Measurements from ENCODE around the gene MAGI3.

MAGI3 gene

GRCh38 chr1:113551728-113552127, 161.4 kb downstream of the MAGI3 start:
- Histone ChIP-seq H4K20me1 (ENCODE audit: insufficient read depth, low read length, poor library complexity, severe bottlenecking) (no peaks in the 10 kb centered on the region), H3K79me2 (ENCODE audit: insufficient read depth, low read length) (no peaks in the 10 kb centered on the region), H2AFZ (ENCODE audit: low read length) (no peak overlapping the region), H3K4me3 (ENCODE audit: low read length, poor library complexity, severe bottlenecking) (no peak overlapping the region), H3K9ac (ENCODE audit: low read depth, low read length, poor library complexity, severe bottlenecking) (no peak overlapping the region), H3K4me1 (ENCODE audit: insufficient read depth, low read length, poor library complexity, severe bottlenecking) (no peaks in the 10 kb centered on the region), H3K36me3 (ENCODE audit: insufficient read depth, low read length) (no peaks in the 10 kb centered on the region), H3K9me3 (ENCODE audit: insufficient read depth, low read depth, low read length) (no peaks in the 10 kb centered on the region), H3K9me2 (replicated peaks; ENCODE audit: low read depth, low read length) (no peaks in the 10 kb centered on the region), H3K4me2 (ENCODE audit: low read depth, low read length, poor library complexity, severe bottlenecking) (no peak overlapping the region), H3F3A (ENCODE audit: low read depth) (no peaks in the 10 kb centered on the region), H3K27me3 (ENCODE audit: insufficient read depth, low read length, poor library complexity, severe bottlenecking) (no peaks in the 10 kb centered on the region)
- TF ChIP-seq EZH2phosphoT487 (IDR thresholded peaks at IDR 0.05; ENCODE audit: borderline replicate concordance) (no peak), CTCF (conservative IDR thresholded peaks at IDR 0.05; ENCODE audit: low read length) (no peak)

- Histone ChIP-seq H3K4me1 (ENCODE audit: insufficient read depth, low read length, poor library complexity, severe bottlenecking) (no peaks in the 10 kb centered on the region), H3K27me3 (ENCODE audit: insufficient read depth, low read length, poor library complexity, severe bottlenecking) (no peaks in the 10 kb centered on the region), H3K9me2 (replicated peaks; ENCODE audit: low read depth, low read length) (no peaks in the 10 kb centered on the region), H2AFZ (ENCODE audit: low read length) (no peak overlapping the region), H3K9me3 (ENCODE audit: insufficient read depth, low read depth, low read length) (no peaks in the 10 kb centered on the region), H3K9ac (ENCODE audit: low read depth, low read length, poor library complexity, severe bottlenecking) (no peak overlapping the region), H3K79me2 (ENCODE audit: insufficient read depth, low read length) (no peaks in the 10 kb centered on the region), H3K36me3 (ENCODE audit: insufficient read depth, low read length) (no peaks in the 10 kb centered on the region), H3F3A (ENCODE audit: low read depth) (no peaks in the 10 kb centered on the region), H4K20me1 (ENCODE audit: insufficient read depth, low read length, poor library complexity, severe bottlenecking) (no peaks in the 10 kb centered on the region), H3K4me2 (ENCODE audit: low read depth, low read length, poor library complexity, severe bottlenecking) (no peak overlapping the region), H3K4me3 (ENCODE audit: low read length, poor library complexity, severe bottlenecking) (no peak overlapping the region)
- TF ChIP-seq EZH2phosphoT487 (IDR thresholded peaks at IDR 0.05; ENCODE audit: borderline replicate concordance): no peak
- no peak for TF ChIP-seq CTCF (conservative IDR thresholded peaks at IDR 0.05; ENCODE audit: low read length)
Measured at GRCh38 chr1:113552244-113552643, 161.9 kb downstream of the MAGI3 start.

- no peaks in the 10 kb centered on the region for H3F3A ChIP-seq (ENCODE audit: low read depth)
- H3K9ac ChIP-seq (ENCODE audit: low read depth, low read length, poor library complexity, severe bottlenecking): no peak overlapping the region
- H3K36me3 ChIP-seq (ENCODE audit: insufficient read depth, low read length): no peaks in the 10 kb centered on the region
- no peaks in the 10 kb centered on the region for H3K4me1 ChIP-seq (ENCODE audit: insufficient read depth, low read length, poor library complexity, severe bottlenecking)
- no peaks in the 10 kb centered on the region for H3K9me3 ChIP-seq (ENCODE audit: insufficient read depth, low read depth, low read length)
- no peak overlapping the region for H3K4me2 ChIP-seq (ENCODE audit: low read depth, low read length, poor library complexity, severe bottlenecking)
- H3K27me3 ChIP-seq (ENCODE audit: insufficient read depth, low read length, poor library complexity, severe bottlenecking): no peaks in the 10 kb centered on the region
- no peaks in the 10 kb centered on the region for H3K79me2 ChIP-seq (ENCODE audit: insufficient read depth, low read length)
- H3K4me3 ChIP-seq (ENCODE audit: low read length, poor library complexity, severe bottlenecking): no peak overlapping the region
- no peaks in the 10 kb centered on the region for H4K20me1 ChIP-seq (ENCODE audit: insufficient read depth, low read length, poor library complexity, severe bottlenecking)
- no peaks in the 10 kb centered on the region for H3K9me2 ChIP-seq (replicated peaks; ENCODE audit: low read depth, low read length)
- TF ChIP-seq CTCF (conservative IDR thresholded peaks at IDR 0.05; ENCODE audit: low read length) (no peak), EZH2phosphoT487 (IDR thresholded peaks at IDR 0.05; ENCODE audit: borderline replicate concordance) (no peak)
- H2AFZ ChIP-seq (ENCODE audit: low read length): no peak overlapping the region
Measured at GRCh38 chr1:113557187-113557586, 166.9 kb downstream of the MAGI3 start.

Data from Loucy (cell line).